Thymus (tissue), 11 donors: Measurements from ENCODE around the gene RBM5. TPM values are rescaled to one million over a fixed set of nuclear protein-coding genes. Genes with fewer than 3 reads are reported as not detected.

Experiments used
- DNase-seq, 9 donors: peaks; one replicate each; pipeline ENCODE4 v3.0.0-alpha.2; 2013; ENCODE audit warnings: low spot score in 9 of 9, low read depth in 6 of 9, missing footprints in 1 of 9
- H3K27ac ChIP-seq, 2 donors: one replicate each; pipeline ENCODE4 v1.5.1; 2013; ENCODE audit warnings: control low read depth in 1 of 2, low read depth in 1 of 2, low read length in 1 of 2, mild to moderate bottlenecking in 1 of 2, moderate library complexity in 1 of 2
- H3K27me3 ChIP-seq, 2 donors: one replicate each; pipeline ENCODE4 v1.5.1; 2013; ENCODE audit warnings: low read length in 1 of 2; ENCODE audit not compliant: control insufficient read depth in 2 of 2, insufficient read depth in 1 of 2
- H3K36me3 ChIP-seq, 2 donors: one replicate each; pipeline ENCODE4 v1.5.1; 2013; ENCODE audit warnings: low read length in 1 of 2, mild to moderate bottlenecking in 1 of 2, moderate library complexity in 1 of 2; ENCODE audit not compliant: control insufficient read depth in 2 of 2, insufficient read depth in 2 of 2
- H3K4me1 ChIP-seq, 2 donors: one replicate each; pipeline ENCODE4 v1.5.1; 2013; ENCODE audit warnings: low read length in 2 of 2; ENCODE audit not compliant: control insufficient read depth in 2 of 2, insufficient read depth in 2 of 2
- H3K4me3 ChIP-seq, 2 donors: one replicate each; pipeline ENCODE4 v1.5.1; 2013; ENCODE audit warnings: low read length in 2 of 2, control low read depth in 1 of 2, mild to moderate bottlenecking in 1 of 2
- H3K9me3 ChIP-seq, 2 donors: one replicate each; pipeline ENCODE4 v1.5.1; 2013; ENCODE audit warnings: low read length in 1 of 2, mild to moderate bottlenecking in 1 of 2; ENCODE audit not compliant: control insufficient read depth in 2 of 2, insufficient read depth in 1 of 2
- WGBS: extraction: QIAGEN DNeasy Blood & Tissue Kit; methylation state at CpG from one replicate; pipeline ENCODE4 v1.1.7; 2013; 5-methylcytosine and 5-hydroxymethylcytosine counted together
- polyA plus RNA-seq: library from polyadenylated mRNA; stranded (reverse); fragments of 200-250 nt; gene quantifications from one replicate; pipeline ENCODE4 v1.2.3, GENCODE V29; 2013
- total RNA-seq: library from RNA; stranded (reverse); fragments of 120-200 nt; gene quantifications from one replicate; pipeline ENCODE4 v1.2.4, GENCODE V29; 2013
- donor health status: healthy.

The RBM5 gene
- total and polyA plus RNA-seq, 2 donors: 142 to 219 TPM

DNA sequence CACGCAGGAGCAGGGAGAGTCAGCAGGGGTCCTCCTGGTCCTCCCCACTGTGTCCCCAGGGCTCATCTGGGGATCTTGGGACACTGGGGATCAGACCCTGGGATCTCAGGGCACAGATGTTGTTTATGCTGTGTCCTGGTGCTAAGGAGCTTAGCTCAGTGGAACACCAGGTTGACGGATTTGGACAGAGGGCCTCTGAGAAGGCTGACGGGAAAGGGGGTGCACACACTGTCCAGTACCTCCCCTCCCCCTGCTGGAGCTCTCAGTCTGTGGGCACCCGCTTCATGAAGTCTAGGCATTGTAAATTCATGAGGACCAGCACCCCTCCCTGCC lies 44.5 kb downstream of the RBM5 start:
- WGBS: 95% methylated on average over 4 of the region's 4 CpGs
- Histone ChIP-seq H3K27me3 (peaks cover 0 to 2% of the 10 kb centered on the region in 2 donors), H3K9me3 (no peaks in the 10 kb centered on the region), H3K27ac (no peak overlapping the region), H3K4me3 (no peak overlapping the region), H3K4me1 (peaks cover under 1 to 9% of the 10 kb centered on the region in 2 donors), H3K36me3 (no peaks in the 10 kb centered on the region)
- no peak for DNase-seq

DNA sequence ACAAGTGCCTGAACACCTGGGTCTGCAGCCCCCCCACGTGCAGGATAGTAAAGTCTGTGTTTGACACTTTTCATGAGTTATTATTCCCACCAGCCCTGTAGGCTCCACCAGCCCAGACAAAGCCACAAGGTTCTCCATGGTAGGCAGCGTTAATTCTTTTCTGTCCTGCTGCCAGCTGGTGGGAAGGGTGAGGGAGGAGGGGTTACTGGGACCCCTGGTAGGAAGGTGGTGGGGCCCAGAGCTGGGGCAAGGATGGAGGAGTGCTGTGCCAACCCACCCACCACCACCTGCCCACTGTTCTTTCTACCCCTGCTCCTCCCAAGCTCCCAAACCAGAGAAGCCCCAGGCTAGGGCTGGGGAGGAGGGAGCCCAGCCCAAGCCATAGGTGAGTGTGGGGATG lies 45.6 kb downstream of the RBM5 start:
- no peak overlapping the region for H3K27ac ChIP-seq
- no peaks in the 10 kb centered on the region for H3K9me3 ChIP-seq
- peaks cover 2 to 20% of the 10 kb centered on the region in 2 donors for H3K4me1 ChIP-seq
- WGBS: 30% methylated on average over 2 of the region's 2 CpGs
- peaks cover 0 to 4% of the 10 kb centered on the region in 2 donors for H3K27me3 ChIP-seq
- no peak for DNase-seq
- no peak overlapping the region for H3K4me3 ChIP-seq
- H3K36me3 ChIP-seq: no peaks in the 10 kb centered on the region

DNA sequence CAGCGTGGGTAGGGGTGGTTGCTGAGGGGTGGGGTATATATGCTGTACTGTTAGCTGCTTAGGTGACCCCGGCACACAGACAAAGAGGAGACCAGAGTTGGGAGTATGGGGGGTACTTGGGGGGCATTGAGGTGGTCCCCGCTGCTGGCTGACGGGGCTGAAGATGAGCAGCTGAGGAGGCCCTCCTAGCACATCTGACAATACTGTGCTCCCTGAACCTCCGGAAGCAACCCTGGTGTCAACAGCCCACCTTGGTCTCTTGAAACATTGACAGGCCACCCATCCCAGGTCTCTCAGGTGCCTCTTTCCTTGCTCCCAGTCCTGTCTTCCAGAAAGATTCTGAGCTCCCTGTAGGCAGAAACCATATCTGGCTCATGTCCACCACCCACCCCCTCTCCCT lies 47.2 kb downstream of the RBM5 start:
- Histone ChIP-seq H3K4me1 (peaks cover 2 to 25% of the 10 kb centered on the region in 2 donors), H3K9me3 (no peaks in the 10 kb centered on the region), H3K4me3 (no peak overlapping the region), H3K27me3 (peaks cover 0 to 8% of the 10 kb centered on the region in 2 donors), H3K27ac (no peak overlapping the region), H3K36me3 (no peaks in the 10 kb centered on the region)
- WGBS: 89% methylated on average over 5 of the region's 5 CpGs
- DNase-seq: no peak

DNA sequence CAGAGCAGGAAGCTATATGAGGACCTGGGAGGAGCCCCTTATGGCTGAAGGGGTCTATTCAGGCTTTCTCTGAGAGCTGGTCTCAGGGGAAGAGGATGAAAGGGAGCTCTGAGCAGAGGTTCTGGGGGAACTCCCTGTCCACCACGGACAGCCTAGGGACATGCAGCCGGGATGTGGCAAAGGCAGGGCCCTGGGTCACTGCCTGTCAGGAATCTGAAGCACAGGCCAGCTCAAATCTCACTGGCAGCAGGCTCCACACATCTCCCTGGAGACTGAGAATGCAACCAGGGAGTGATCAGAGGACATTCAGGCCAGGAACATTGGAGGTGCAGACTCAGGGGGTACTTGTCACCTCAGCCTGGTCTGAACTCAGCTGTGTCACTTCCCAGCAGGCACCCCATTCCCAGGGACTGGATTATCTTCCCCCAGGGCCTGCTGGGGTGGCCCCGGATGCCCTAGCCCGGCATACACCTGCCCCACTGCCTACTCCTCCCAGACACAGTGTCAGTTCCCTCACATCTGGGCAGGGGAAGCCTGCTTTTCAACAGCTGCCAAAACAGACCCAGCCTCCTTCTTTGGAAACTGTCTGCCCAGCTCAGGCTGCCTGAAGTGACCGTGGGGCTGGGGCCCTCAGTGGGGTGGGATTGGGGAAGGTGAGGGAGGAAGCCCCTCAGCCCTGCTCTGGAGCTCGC lies 48.1 kb downstream of the RBM5 start:
- Histone ChIP-seq H3K4me1 (peaks cover 2 to 25% of the 10 kb centered on the region in 2 donors), H3K27me3 (peaks cover 0 to 8% of the 10 kb centered on the region in 2 donors)
- WGBS: 89% methylated on average over 6 of the region's 6 CpGs

DNA sequence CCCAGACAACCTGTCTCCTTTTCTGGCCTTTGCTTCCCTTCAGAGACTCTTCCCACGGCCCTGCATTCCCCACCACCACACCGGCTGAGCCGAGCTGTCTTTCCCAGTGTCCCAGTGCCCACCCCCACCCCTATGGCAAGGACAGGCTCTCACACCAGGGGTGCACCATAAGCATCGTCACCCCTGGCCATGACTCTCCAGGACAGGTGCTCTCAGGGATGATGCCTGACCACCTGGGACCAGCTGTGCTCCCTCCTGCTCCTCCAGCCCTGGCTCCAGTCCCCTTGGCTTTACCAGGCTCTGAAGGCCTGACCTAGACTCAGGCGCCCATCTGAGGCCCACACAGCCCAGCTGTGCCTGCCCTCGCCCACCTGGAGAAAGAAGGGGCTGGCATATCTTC lies 48.8 kb downstream of the RBM5 start:
- no peaks in the 10 kb centered on the region for H3K36me3 ChIP-seq
- no peak overlapping the region for H3K4me3 ChIP-seq
- no peak for DNase-seq
- peaks cover 0 to 8% of the 10 kb centered on the region in 2 donors for H3K27me3 ChIP-seq
- H3K9me3 ChIP-seq: no peaks in the 10 kb centered on the region
- peaks cover 2 to 25% of the 10 kb centered on the region in 2 donors for H3K4me1 ChIP-seq
- 89% methylated on average over 6 of the region's 6 CpGs for WGBS
- H3K27ac ChIP-seq: no peak overlapping the region

More for the DNA sequence above, 48.1 kb downstream of the RBM5 start:
- no peaks in the 10 kb centered on the region for H3K36me3 ChIP-seq
- no peaks in the 10 kb centered on the region for H3K9me3 ChIP-seq
- no peak overlapping the region for H3K27ac ChIP-seq
- no peak for DNase-seq
- H3K4me3 ChIP-seq: no peak overlapping the region

DNA sequence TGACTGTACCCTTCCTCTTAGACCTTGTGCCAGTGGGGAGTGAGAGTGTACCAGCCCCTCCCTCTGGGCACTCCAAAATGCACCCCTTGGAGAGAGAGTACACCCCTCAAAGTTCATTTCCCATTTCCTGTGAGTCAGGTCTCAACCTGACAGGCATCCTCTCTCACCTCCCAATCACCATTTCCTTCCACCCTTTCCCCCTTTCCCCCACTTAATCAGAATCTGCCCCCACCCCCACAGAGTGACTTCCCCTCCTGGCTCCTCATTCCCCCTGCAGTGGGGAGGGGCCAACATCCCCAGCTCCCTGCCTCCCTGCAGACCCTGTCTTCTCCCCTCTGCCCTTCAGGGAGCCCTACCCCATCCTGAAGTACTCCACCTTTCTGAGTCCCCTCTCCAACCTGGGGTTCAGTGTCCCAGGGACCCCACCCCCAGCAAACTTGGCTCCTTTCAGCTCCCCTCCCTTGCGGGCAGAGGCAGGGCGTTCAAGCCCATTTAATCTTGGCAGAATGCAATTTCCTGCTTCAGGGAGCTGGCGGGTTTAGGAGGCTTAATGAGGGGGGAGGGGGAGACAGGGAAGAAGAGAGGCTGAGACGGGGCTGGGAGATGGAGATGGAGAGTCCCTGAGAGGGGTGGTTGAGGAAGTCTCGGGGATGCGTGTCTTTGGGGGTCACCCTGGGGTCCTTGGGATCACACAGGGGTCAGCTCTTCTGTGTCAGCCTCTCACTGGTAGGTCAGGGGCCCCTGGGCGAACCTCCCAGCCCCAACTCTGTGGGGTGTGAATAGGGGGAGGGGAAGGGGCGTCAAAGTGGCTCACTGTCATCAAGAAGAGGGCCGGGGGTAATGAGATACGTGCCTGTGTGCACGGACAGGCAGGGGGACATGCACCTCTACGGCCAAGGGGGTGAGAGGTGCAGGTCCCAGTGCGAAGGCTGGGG lies 49.8 kb downstream of the RBM5 start:
- Histone ChIP-seq H3K27ac (no peak overlapping the region), H3K27me3 (peaks cover 0 to 8% of the 10 kb centered on the region in 2 donors), H3K4me1 (peaks cover 2 to 25% of the 10 kb centered on the region in 2 donors), H3K9me3 (no peaks in the 10 kb centered on the region), H3K36me3 (no peaks in the 10 kb centered on the region), H3K4me3 (no peak overlapping the region)
- WGBS: 20% methylated on average over 13 of the region's 13 CpGs
- DNase-seq: no peak

DNA sequence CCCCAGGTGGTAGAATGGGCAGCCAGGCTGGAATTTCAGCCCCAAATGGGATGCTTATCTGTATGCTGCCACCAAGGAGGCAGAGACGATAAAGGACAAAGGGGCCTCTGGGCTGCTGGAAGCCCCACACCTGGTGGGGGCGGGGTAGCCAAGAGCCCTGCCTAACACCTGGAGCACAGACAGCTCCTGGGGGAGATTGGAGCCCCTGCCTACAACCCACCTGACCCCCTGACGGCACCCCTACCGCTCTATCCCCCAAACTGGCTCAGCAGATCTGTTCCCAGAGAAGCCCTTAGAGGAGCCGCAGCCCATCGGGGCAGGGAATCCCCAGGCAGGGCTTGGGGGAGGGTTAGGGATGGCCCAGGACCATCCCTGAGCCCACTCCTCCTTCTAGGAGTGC lies 50.6 kb downstream of the RBM5 start:
- H3K9me3 ChIP-seq: no peaks in the 10 kb centered on the region
- H3K27me3 ChIP-seq: peaks cover 0 to 8% of the 10 kb centered on the region in 2 donors
- H3K27ac ChIP-seq: no peak overlapping the region
- H3K4me3 ChIP-seq: no peak overlapping the region
- no peak for DNase-seq
- WGBS: 76% methylated on average over 6 of the region's 6 CpGs
- H3K4me1 ChIP-seq: peaks cover 2 to 25% of the 10 kb centered on the region in 2 donors
- H3K36me3 ChIP-seq: no peaks in the 10 kb centered on the region

DNA sequence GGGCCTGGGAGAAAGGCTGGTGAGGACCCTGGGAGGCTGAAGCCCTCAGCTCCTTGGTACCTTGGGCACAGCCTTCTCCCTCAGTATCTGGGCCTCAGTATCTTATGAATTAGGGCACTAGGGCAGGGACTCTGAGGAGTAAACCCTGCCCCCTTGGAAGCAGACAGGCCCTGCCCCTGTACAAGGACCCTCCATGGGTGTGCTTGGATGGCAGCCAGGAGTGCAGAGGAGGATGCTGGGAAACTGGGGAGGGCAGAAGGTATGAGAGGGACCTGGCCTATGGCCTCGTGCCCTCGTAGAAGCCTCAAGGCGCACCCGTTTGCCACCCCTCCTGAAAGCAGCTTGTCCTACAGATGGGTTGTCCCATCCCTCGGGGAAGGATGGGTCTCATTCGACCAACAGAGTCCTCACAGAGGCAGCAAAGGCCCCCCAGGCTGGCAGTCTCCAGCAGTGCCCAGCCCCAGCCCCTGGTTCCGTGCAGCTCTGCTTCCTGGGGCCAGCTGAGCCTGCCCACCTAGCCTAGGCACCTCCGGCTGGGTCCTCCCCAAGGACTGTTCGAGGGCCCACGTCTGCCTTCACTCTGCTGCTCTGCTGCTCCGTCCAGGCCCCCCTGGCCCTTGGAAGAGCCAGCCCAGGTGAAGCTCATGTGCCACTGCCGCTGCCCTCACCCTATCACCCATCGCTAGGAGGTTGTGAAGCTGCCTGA lies 51.2 kb downstream of the RBM5 start:
- Histone ChIP-seq H3K4me1 (peaks cover 2 to 24% of the 10 kb centered on the region in 2 donors), H3K27me3 (peaks cover 0 to 8% of the 10 kb centered on the region in 2 donors), H3K9me3 (no peaks in the 10 kb centered on the region), H3K4me3 (no peak overlapping the region), H3K36me3 (no peaks in the 10 kb centered on the region), H3K27ac (no peak overlapping the region)
- DNase-seq: no peak
- WGBS: 96% methylated on average over 13 of the region's 13 CpGs

DNA sequence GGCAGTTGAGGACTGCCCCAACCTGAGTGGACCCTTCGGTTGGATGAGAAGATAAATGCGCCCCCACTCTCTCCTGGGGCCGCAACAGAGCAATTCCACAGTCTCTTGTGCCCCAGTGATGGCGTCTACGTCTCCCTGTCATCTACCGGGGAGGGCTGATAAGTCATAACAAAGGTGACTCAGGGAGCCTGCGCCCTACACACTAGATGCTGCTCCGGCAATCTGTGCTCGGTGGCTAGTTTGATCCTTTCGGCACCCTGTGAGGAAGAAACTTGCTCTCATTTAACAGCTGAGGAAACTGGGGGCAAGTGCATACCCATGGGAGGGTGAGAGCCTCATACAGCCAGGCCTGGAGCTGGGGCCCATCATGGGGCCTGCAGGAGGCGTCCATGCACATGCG lies 52.3 kb downstream of the RBM5 start:
- no peak for DNase-seq
- Histone ChIP-seq H3K9me3 (no peaks in the 10 kb centered on the region), H3K36me3 (no peaks in the 10 kb centered on the region), H3K4me1 (peaks cover 2 to 23% of the 10 kb centered on the region in 2 donors), H3K4me3 (no peak overlapping the region), H3K27me3 (peaks cover 0 to 6% of the 10 kb centered on the region in 2 donors), H3K27ac (no peak overlapping the region)
- 98% methylated on average over 12 of the region's 12 CpGs for WGBS
